HS-5 (cell line): ENCODE results near the gene POLR1E.
"Not testable (repeated sequence)": the region's sequence is repeated elsewhere in the genome, so short reads cannot be mapped to it uniquely, and the experiment has no call there.

Source experiments
- DNase-seq: peaks from one replicate; pipeline ENCODE4 v3.0.0-alpha.2; 2012; ENCODE audit warnings: low read depth

Gene POLR1E

DNA sequence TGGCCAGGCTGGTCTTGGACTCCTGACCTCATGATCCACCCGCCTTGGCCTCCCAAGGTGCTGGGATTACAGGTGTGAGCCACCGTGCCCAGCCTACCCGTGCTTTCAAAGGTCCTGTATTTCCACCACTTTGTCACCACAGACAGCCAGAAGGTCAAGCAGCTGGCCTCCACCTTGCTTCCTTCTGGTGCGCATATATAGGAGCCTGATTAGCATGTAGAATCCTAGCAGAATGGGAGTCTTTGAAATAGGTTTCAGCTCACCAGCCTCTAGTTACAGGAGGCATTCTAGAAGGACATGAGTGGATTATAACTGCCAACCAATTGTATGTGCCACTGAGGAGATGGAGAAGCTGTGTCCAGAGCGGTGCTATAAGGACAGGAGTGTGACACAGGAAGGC lies 18.9 kb downstream of the POLR1E start:
- DNase-seq: no peak

- no peak for DNase-seq
These were observed 21.9 kb downstream of the POLR1E start for GRCh38 chr9:37507566-37508134.

- no peak for DNase-seq
These were observed 22.5 kb downstream of the POLR1E start for GRCh38 chr9:37508135-37508833.

- no peak for DNase-seq
These were observed 23.1 kb downstream of the POLR1E start for GRCh38 chr9:37508834-37509206.

DNA sequence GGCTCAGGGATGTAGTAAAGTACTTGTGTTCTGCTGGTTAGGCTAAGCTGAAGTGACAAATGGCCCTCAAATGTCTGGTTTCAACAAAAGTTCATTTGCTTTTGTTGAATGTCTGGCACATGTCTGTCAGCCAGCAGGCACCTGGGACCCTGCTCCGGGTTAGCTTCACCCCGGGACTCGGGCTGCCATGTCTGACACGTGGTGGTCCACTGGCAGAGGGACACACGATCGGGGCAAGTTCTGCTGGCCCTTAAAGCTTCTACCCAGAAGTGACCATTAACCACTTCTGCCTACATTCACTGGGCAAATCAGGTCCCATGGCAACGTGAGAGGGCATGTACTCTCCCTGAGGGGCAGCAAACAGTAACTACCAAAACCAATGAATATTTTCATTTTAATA lies 23.8 kb downstream of the POLR1E start:
- no peak for DNase-seq

DNA sequence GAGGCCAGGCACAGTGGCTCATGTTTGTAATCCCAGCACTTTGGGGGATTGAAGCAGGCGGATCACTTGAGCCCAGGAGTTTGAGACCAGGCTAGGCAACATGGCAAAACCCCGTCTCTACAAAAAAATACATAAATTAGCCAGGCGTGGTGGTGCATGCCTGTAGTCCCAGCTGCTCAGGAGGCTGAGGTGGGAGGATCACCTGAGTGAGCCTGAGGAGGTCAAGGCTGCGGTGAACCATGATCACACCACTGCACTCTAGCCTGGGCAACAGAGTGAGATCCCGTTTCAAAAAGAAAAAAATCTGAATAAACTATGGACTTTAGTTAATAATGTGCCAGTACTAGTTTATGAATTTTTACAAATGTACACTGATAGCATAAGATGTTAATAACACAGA lies 24.3 kb downstream of the POLR1E start:
- DNase-seq: not testable (repeated sequence)

- no peak for DNase-seq
These were observed 25.6 kb downstream of the POLR1E start for GRCh38 chr9:37511016-37512010.

DNA sequence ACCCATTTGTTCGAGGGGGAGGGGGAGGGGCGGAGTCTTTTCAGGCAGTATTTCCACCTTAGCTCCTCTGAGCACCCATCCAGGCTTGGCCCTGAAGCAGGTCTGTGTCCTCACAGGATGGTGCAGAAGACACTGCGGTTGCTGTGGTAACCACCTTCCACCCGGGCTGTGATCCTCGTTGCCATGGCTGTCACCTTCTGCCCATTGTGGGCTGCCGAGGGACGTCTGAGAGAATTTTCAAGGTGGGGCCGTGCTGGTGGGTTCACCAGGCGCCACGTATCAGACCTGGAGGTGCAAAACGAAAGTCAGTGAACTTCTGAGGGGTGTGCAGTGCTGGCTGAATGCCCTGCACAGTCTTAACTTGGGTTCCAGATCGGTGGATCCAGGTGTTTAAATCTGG lies 26.7 kb downstream of the POLR1E start:
- no peak for DNase-seq

- DNase-seq: not testable (repeated sequence)
These were observed 28.7 kb downstream of the POLR1E start for GRCh38 chr9:37514415-37514814.

- no peak for DNase-seq
These were observed 29.3 kb downstream of the POLR1E start for GRCh38 chr9:37514999-37515398.

DNA sequence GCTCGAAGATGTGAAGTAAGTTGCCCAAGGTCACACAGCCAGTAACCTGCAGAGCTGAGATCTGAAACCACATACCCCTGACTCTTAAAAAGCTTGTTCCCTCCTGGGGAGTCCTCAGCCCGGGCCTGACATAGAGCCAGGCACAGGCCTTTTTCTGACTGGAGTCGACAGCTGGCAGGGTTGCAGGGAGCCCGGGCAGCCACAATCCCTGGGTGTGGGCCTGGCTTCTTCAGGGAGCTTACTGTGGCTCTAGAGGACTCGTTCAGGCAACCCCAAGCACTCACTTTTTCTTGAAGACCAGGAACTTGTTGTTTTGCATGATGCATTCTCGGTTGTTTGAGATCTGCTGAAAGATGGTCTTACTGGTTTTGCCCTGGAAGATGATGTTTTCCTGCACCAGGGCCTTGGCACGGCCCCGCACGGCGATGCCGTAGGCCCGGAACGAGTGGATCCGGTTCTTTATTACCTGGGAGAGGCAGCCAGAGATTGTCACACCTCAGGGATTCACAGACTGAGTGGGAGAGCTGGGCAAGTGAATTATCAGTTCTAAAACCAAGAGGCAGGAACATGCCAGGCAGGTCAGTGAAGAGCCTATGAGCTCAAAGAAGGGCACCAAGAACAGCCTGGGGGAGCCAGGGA lies 30.0 kb downstream of the POLR1E start:
- no peak for DNase-seq

GRCh38 chr9:37517923-37518322 lies 32.2 kb downstream of the POLR1E start:
- DNase-seq: no peak

GRCh38 chr9:37520641-37521040 lies 34.9 kb downstream of the POLR1E start:
- DNase-seq: no peak

- no peak for DNase-seq
These were observed 35.4 kb downstream of the POLR1E start for GRCh38 chr9:37521111-37521510.

DNA sequence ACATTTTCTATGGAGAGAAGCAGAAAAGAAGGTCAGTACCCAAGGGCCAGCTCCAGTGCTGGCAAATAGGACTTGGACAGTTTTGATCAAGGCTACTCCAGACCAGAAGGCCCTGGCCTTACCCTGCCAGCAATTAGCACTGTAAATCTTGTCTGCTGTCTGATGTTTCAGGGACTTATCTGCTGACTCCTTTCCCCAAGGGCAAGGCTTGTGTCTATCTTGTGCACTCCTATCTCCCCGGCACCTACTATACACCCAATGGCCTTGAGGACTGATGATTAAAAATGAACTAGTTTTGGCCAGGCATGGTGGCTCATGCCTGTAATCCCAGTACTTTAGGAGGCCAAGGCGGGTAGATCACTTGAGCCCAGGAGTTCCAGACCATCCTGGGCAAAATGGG lies 37.2 kb downstream of the POLR1E start:
- DNase-seq: no peak

DNA sequence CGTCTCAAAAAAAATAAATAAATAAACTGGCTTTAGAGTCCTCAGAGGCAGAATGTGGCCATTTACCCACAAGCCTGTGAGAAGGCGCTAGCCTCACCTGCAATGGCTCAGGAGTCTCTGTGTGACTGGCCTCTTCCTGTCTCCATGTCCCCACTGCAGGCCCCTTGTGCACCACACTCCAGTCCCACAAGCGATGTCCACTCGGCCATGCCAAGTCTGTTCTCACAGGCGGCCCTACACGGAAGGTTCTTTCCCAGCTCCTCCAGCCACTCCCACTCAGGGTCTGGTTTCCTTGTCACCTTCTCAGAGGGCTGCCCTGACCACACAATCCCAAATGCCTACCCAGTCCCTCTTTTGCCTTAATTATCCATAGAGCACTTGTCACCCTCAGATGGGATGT lies 38.2 kb downstream of the POLR1E start:
- no peak for DNase-seq

- DNase-seq: no peak
These were observed 43.1 kb downstream of the POLR1E start for GRCh38 chr9:37528652-37529471.

- DNase-seq: no peak
These were observed 46.0 kb downstream of the POLR1E start for GRCh38 chr9:37531699-37532098.

DNA sequence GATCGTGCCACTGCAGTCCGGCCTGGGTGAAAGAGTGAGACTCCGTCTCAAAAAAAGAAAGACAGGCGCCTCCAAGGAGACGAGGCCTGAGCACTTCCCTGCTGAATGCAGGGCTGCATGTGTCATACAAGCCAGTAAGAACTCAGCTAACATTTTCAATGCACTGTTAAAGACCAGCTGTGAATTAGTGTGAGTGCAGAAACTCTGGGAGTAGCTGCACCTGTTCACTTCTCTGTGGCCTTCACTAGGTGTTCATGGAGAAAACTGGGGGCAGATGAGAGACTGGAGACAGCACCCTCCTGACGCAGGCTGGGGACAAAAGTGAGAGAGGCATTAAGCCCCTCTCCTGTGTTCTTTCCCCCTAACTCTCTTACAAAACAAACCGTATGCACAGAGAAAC lies 48.7 kb downstream of the POLR1E start:
- DNase-seq: no peak

DNA sequence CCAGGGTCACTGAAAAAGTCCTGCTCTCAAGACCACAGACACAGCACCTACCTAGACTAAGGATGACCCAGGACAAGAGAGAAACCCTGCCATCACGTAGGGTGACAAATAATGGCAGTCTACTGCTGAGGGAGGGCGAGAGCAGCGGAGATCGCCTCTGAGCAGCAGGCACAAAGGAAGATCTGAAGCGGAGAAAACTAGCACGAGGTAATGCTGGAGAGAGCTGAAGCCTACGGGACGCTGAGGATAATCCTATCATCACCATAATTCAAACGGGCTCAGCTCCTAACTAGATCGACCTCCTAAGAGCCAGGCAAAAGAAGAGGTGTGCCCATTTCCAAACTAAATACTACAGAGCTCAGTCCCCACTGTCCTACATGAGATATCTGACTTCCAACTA lies 49.2 kb downstream of the POLR1E start:
- DNase-seq: no peak

DNA sequence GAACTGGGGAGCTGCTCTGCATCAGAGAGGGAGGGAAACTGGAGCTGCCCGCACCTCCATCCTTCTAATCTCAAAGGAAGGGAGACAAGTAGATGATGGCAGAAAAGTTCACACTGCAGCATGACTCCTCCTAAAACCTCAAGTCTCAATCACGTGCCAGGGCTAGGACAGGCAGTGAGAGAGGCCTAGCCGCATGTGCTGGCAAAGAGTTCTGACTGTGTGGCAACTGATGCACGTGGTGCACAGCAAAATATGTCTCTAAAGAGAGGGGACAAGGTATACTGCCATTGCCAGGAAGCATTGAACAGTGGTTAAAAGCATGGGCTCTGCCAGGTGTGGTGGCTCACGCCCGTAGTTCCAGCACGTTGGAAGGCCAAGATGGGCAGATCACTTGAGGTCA lies 52.4 kb downstream of the POLR1E start:
- no peak for DNase-seq

GRCh38 chr9:37539634-37540033 lies 53.9 kb downstream of the POLR1E start:
- no peak for DNase-seq
